Endodermal cell (in vitro differentiated cells): Measurements from ENCODE around the gene CSH1. TPM values are rescaled to one million over a fixed set of nuclear protein-coding genes. Genes with fewer than 3 reads are reported as not detected.
"Not testable (repeated sequence)": the region's sequence is repeated elsewhere in the genome, so short reads cannot be mapped to it uniquely, and the experiment has no call there.

Experiments
- DNase-seq: peaks from one replicate; pipeline ENCODE4 v3.0.0-alpha.2; 2017
- H3K27ac ChIP-seq: 2 replicates; pipeline ENCODE4 v1.5.1; 2013; ENCODE audit warnings: mild to moderate bottlenecking, low read depth, low read length, moderate library complexity
- H3K27me3 ChIP-seq: 2 replicates; pipeline ENCODE4 v1.6.1; 2013; ENCODE audit warnings: mild to moderate bottlenecking, low read length, moderate library complexity; ENCODE audit not compliant: insufficient read depth, control insufficient read depth, poor library complexity, severe bottlenecking
- H3K36me3 ChIP-seq: 2 replicates; pipeline ENCODE4 v1.7.0; 2013; ENCODE audit warnings: mild to moderate bottlenecking, low read length, moderate library complexity; ENCODE audit not compliant: control insufficient read depth, insufficient read depth
- H3K4me1 ChIP-seq: one replicate; pipeline ENCODE4 v1.7.0; 2013; ENCODE audit warnings: low read length; ENCODE audit not compliant: control insufficient read depth, insufficient read depth
- H3K4me3 ChIP-seq: 2 replicates; pipeline ENCODE4 v1.5.1; 2013; ENCODE audit warnings: mild to moderate bottlenecking, low read length, moderate library complexity
- H3K9ac ChIP-seq: 2 replicates; pipeline ENCODE4 v1.6.1; 2013; ENCODE audit warnings: mild to moderate bottlenecking, low read length, moderate library complexity; ENCODE audit not compliant: poor library complexity, severe bottlenecking; ENCODE audit errors: extremely low read depth
- H3K9me3 ChIP-seq: 2 replicates; pipeline ENCODE4 v1.6.1; 2013; ENCODE audit warnings: mild to moderate bottlenecking, low read length, moderate library complexity; ENCODE audit not compliant: control insufficient read depth
- H3K27ac Mint-ChIP-seq: 2 replicates; pipeline ENCODE4 v1.8.0; 2020; ENCODE audit warnings: mixed read lengths
- H3K27me3 Mint-ChIP-seq: 2 replicates; pipeline ENCODE4 v1.8.0; 2021; ENCODE audit warnings: mild to moderate bottlenecking, mixed read lengths; ENCODE audit not compliant: insufficient read depth
- H3K36me3 Mint-ChIP-seq: 2 replicates; pipeline ENCODE4 v1.8.0; 2020; ENCODE audit warnings: low read depth, mixed read lengths
- H3K4me1 Mint-ChIP-seq: 2 replicates; pipeline ENCODE4 v1.8.0; 2020; ENCODE audit warnings: mixed read lengths
- H3K4me3 Mint-ChIP-seq: 2 replicates; pipeline ENCODE4 v1.8.0; 2020; ENCODE audit warnings: mild to moderate bottlenecking, moderate library complexity, mixed read lengths
- H3K9me3 Mint-ChIP-seq: 2 replicates; pipeline ENCODE4 v1.8.0; 2020; ENCODE audit warnings: mild to moderate bottlenecking, mixed read lengths
- WGBS, 2 experiments: methylation state at CpG; one replicate each; pipeline versions ENCODE4 v1.1.5 to v1.1.7; 2013; ENCODE audit warnings: missing lambda C conversion rate in 2 of 2, mixed read lengths in 1 of 2; ENCODE audit not compliant: insufficient coverage in 1 of 2, insufficient read length in 1 of 2; 5-methylcytosine and 5-hydroxymethylcytosine counted together
- total RNA-seq, 2 donors: library from RNA; stranded (reverse); fragmentation: NEBNext Ultra II Directional in 1 of 2; extraction: Animal tissue kit (Norgen Biotek cat#: 25700) in 1 of 2; gene quantifications; 2 replicates in 1 of 2; 3 replicates in 1 of 2; pipeline ENCODE4 v1.2.1, GENCODE V29; 2021
- TF ChIP-seq, protein P1 (sequence below): fragments of 200-600 bp; sonication (generic); conservative IDR thresholded peaks from 2 replicates; pipeline ENCODE4 v1.5.0; 2021; ENCODE audit warnings: antibody characterized with exemption, mild to moderate bottlenecking

The CSH1 gene
- total RNA-seq, 2 donors from 2014 or later = 0.64 TPM; not detected in 1

DNA sequence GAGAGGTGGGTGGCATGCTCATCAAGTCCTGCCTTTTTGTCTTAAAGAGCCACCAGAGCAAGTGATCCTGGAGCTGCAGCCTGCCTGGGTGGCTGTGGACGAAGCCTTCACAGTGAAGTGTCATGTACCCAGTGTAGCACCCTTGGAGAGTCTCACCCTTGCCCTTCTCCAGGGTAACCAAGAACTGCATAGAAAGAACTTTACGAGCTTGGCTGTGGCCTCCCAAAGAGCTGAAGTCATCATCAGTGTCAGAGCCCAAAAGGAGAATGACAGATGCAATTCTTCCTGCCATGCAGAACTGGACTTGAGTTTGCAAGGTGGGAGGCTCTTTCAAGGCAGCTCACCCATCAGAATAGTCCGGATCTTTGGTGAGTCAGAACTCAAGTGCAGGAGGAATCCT lies 37.1 kb downstream of the CSH1 start:
- H3K9me3 ChIP-seq = no peaks in the 10 kb centered on the region
- Mint-ChIP-seq H3K4me1 (no peaks in the 10 kb centered on the region), H3K27me3 (peaks cover 27% of the 10 kb centered on the region), H3K9me3 (no peaks in the 10 kb centered on the region), H3K4me3 (no peak overlapping the region), H3K27ac (no peak overlapping the region), H3K36me3 (no peaks in the 10 kb centered on the region)
- no peak for DNase-seq
- no peak overlapping the region for H3K27ac ChIP-seq
- no peaks in the 10 kb centered on the region for H3K36me3 ChIP-seq
- H3K27me3 ChIP-seq = peaks cover 27% of the 10 kb centered on the region
- no peak overlapping the region for H3K9ac ChIP-seq
- TF ChIP-seq, protein P1, sequence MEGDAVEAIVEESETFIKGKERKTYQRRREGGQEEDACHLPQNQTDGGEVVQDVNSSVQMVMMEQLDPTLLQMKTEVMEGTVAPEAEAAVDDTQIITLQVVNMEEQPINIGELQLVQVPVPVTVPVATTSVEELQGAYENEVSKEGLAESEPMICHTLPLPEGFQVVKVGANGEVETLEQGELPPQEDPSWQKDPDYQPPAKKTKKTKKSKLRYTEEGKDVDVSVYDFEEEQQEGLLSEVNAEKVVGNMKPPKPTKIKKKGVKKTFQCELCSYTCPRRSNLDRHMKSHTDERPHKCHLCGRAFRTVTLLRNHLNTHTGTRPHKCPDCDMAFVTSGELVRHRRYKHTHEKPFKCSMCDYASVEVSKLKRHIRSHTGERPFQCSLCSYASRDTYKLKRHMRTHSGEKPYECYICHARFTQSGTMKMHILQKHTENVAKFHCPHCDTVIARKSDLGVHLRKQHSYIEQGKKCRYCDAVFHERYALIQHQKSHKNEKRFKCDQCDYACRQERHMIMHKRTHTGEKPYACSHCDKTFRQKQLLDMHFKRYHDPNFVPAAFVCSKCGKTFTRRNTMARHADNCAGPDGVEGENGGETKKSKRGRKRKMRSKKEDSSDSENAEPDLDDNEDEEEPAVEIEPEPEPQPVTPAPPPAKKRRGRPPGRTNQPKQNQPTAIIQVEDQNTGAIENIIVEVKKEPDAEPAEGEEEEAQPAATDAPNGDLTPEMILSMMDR = no peak
- no peaks in the 10 kb centered on the region for H3K4me1 ChIP-seq
- 78 to 79% methylated on average over 2 to 3 of the region's 3 CpGs for WGBS, 2 experiments
- H3K4me3 ChIP-seq = no peak overlapping the region

- not testable (repeated sequence) for DNase-seq, H3K36me3 Mint-ChIP-seq, H3K9me3 ChIP-seq, H3K36me3 ChIP-seq, H3K4me3 ChIP-seq, H3K27ac Mint-ChIP-seq, H3K9ac ChIP-seq, H3K4me1 ChIP-seq, H3K27ac ChIP-seq, H3K4me3 Mint-ChIP-seq, H3K9me3 Mint-ChIP-seq, H3K4me1 Mint-ChIP-seq
- 92 to 93% methylated on average over 7 to 8 of the region's 8 CpGs for WGBS, 2 experiments
- H3K27me3 Mint-ChIP-seq = peaks cover 35% of the 10 kb centered on the region
- peaks cover 44% of the 10 kb centered on the region for H3K27me3 ChIP-seq
Measured at GRCh38 chr17:63856425-63856824, 39.9 kb downstream of the CSH1 start.

DNA sequence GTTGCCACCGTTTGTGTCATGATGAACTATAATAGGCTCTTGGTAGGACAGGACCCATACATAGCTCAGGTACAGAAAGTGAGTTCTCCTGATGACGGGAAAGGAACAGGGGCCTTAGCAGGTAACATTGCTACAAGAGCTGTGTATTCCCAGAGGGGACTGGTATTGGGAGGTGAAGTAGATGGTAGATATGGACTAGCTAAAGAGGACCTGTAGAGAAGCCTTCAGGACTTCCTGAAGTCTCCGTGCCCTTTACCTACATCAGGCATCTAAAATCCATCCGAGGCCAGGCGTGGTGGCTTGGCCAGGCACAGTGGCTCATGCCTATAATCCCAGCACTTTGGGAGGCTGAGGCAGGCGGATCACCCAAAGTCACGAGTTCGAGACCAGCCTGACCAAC lies 41.2 kb downstream of the CSH1 start:
- Histone ChIP-seq H3K36me3 (no peaks in the 10 kb centered on the region), H3K9ac (no peak overlapping the region), H3K4me1 (no peaks in the 10 kb centered on the region), H3K27me3 (peaks cover 36% of the 10 kb centered on the region), H3K4me3 (no peak overlapping the region), H3K9me3 (no peaks in the 10 kb centered on the region), H3K27ac (no peak overlapping the region)
- H3K27ac Mint-ChIP-seq = no peak overlapping the region
- WGBS, 2 experiments = 88% methylated on average over 6 to 8 of the region's 8 CpGs
- peaks cover 42% of the 10 kb centered on the region for H3K27me3 Mint-ChIP-seq
- TF ChIP-seq, protein P1 = no peak
- H3K9me3 Mint-ChIP-seq = no peaks in the 10 kb centered on the region
- H3K4me1 Mint-ChIP-seq = no peaks in the 10 kb centered on the region
- no peak overlapping the region for H3K4me3 Mint-ChIP-seq
- DNase-seq = no peak
- H3K36me3 Mint-ChIP-seq = no peaks in the 10 kb centered on the region

DNA sequence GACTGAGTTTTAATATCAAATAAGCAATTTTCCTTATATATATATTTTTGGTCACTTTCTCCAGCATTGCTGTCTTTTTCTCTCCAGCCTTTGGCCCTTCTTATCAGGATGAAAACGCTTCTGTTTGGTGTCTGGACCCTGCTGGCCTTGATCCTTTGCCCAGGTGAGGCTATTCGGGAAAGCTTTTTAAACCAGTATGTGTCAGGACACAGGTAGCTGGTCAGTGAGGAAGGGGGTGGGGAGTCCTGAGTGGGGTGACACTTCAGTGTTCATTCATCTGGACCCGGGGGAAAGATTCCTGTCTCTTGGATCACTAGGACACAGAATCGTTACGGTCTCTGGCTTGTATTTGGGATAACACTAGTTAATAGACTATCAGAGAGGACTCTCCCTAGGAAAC lies 41.7 kb downstream of the CSH1 start:
- Mint-ChIP-seq H3K27ac (no peak overlapping the region), H3K9me3 (peaks cover under 1% of the 10 kb centered on the region), H3K4me1 (no peaks in the 10 kb centered on the region), H3K4me3 (no peak overlapping the region), H3K36me3 (no peaks in the 10 kb centered on the region), H3K27me3 (peaks cover 41% of the 10 kb centered on the region)
- Histone ChIP-seq H3K36me3 (no peaks in the 10 kb centered on the region), H3K27ac (no peak overlapping the region), H3K4me3 (no peak overlapping the region), H3K4me1 (no peaks in the 10 kb centered on the region), H3K27me3 (peaks cover 31% of the 10 kb centered on the region), H3K9ac (no peak overlapping the region), H3K9me3 (no peaks in the 10 kb centered on the region)
- no peak for DNase-seq
- TF ChIP-seq, protein P1 = no peak
- 93 to 100% methylated on average over 2 to 5 of the region's 5 CpGs for WGBS, 2 experiments
